D721Med (cell line): ENCODE measurements around the gene LRRC23.

Experiments
- DNase-seq: peaks from one replicate; pipeline ENCODE4 v3.0.0; 2011; ENCODE audit warnings: low spot score; ENCODE audit not compliant: insufficient read length
- FAIRE-seq: peaks from 2 replicates; lab custom pipeline; 2011; peaks lifted over from hg19 to GRCh38; lab: Jason Lieb, UNC
- CTCF ChIP-seq: IDR thresholded peaks from 2 replicates; pipeline ENCODE4 v1.5.1; 2012; ENCODE audit warnings: mild to moderate bottlenecking, control low read depth; ENCODE audit not compliant: insufficient read depth; ENCODE audit errors: missing control alignments

Gene LRRC23

GRCh38 chr12:6904280-6905276 lies at the start of gene LRRC23:
LRRC23 (plus strand) TSS chr12:6904822; CDS start chr12:6905634, 812 bp downstream.
- no peak for TF ChIP-seq CTCF
- FAIRE-seq = peak; percentile 48

GRCh38 chr12:6855322-6855721 lies 49.3 kb upstream of the LRRC23 start:
- FAIRE-seq (no peak), DNase-seq (no peak)
- no peak for TF ChIP-seq CTCF

More at GRCh38 chr12:6904280-6905276, at the start of gene LRRC23:
- DNase-seq = peak; percentile 69

GRCh38 chr12:6858799-6859198 lies 45.8 kb upstream of the LRRC23 start:
- no peak for DNase-seq
- FAIRE-seq = no peak
- TF ChIP-seq CTCF = no peak

GRCh38 chr12:6860116-6860515 lies 44.5 kb upstream of the LRRC23 start:
- FAIRE-seq (no peak), DNase-seq (no peak)
- no peak for TF ChIP-seq CTCF

- DNase-seq (no peak), FAIRE-seq (no peak)
- TF ChIP-seq CTCF = no peak
Observed at GRCh38 chr12:6860942-6861341, 43.7 kb upstream of the LRRC23 start.

GRCh38 chr12:6861391-6861790 lies 43.2 kb upstream of the LRRC23 start:
- DNase-seq (no peak), FAIRE-seq (no peak)
- no peak for TF ChIP-seq CTCF

- FAIRE-seq (no peak), DNase-seq (no peak)
- TF ChIP-seq CTCF = no peak
Observed at GRCh38 chr12:6863033-6863432, 41.6 kb upstream of the LRRC23 start.
